ENCODE results near the gene ARRB1. TPM values are rescaled to one million over a fixed set of nuclear protein-coding genes. Genes with fewer than 3 reads are reported as not detected.

The ARRB1 gene
- total and polyA plus RNA-seq, 2 of the 13 experiments (the other 11 are each of a cell fraction or from before 2014, with no cell fraction given) = 22.5 to 35.7 TPM

GRCh38 chr11:75338516-75339208, 12.8 kb downstream of the ARRB1 start:
- no peak for ATAC-seq
- TF ChIP-seq MAFK (conservative IDR thresholded peaks at IDR 0.05 in 1 of 2, IDR thresholded peaks at IDR 0.05 in 1 of 2; ENCODE audit: low read length in 2 of 2) = 0 out of 4 replicates have a peak, but pooled peaks of 1 of the 2 experiments have one; percentile 52
- no peak for TF ChIP-seq YEATS4 (CRISPR knock-in tag; IDR thresholded peaks at IDR 0.05; ENCODE audit: borderline replicate concordance)
- no peak for TF ChIP-seq ZMYM3 (CRISPR knock-in tag; IDR thresholded peaks at IDR 0.05)
- TF ChIP-seq MEF2D (CRISPR knock-in tag; IDR thresholded peaks at IDR 0.05) = no peak
- no peak for TF ChIP-seq ZNF672 (CRISPR knock-in tag; IDR thresholded peaks at IDR 0.05)
- TF ChIP-seq RNF219 (CRISPR knock-in tag; IDR thresholded peaks at IDR 0.05) = no peak
- peak; percentile 42; the same call in 1 of the 2 replicates for TF ChIP-seq MAFF (IDR thresholded peaks at IDR 0.05; ENCODE audit: low read depth, low read length)
- TF ChIP-seq RARG (CRISPR knock-in tag; IDR thresholded peaks at IDR 0.05; ENCODE audit: low read depth) = no peak
- no peak for TF ChIP-seq IRF1 (CRISPR knock-in tag; IDR thresholded peaks at IDR 0.05; ENCODE audit: low read depth)
- no peak for TF ChIP-seq FIP1L1 (IDR thresholded peaks at IDR 0.05; ENCODE audit: borderline replicate concordance, insufficient read depth, low read depth, low read length)
- no peak for TF ChIP-seq ZNF44 (CRISPR knock-in tag; IDR thresholded peaks at IDR 0.05)
- no peak for TF ChIP-seq ZNF281 (CRISPR knock-in tag; IDR thresholded peaks at IDR 0.05; ENCODE audit: borderline replicate concordance)
- no peak for TF ChIP-seq TSC22D2 (CRISPR knock-in tag; IDR thresholded peaks at IDR 0.05; ENCODE audit: borderline replicate concordance)
- TF ChIP-seq SNAPC5 (CRISPR knock-in tag; IDR thresholded peaks at IDR 0.05; ENCODE audit: borderline replicate concordance) = no peak
- TF ChIP-seq ZNF770 (CRISPR knock-in tag; IDR thresholded peaks at IDR 0.05) = no peak
- 0 out of 2 replicates have a peak, but pooled peaks have one; percentile 11 for TF ChIP-seq FOSL2 (CRISPR knock-in tag; IDR thresholded peaks at IDR 0.05)

More at GRCh38 chr11:75338516-75339208, 12.8 kb downstream of the ARRB1 start:
- Histone ChIP-seq H3K9me3 (ENCODE audit: low read length) (no peaks in the 10 kb centered on the region), H3K27me3 (ENCODE audit: control insufficient read depth in 1 of 2, insufficient read depth in 2 of 2, low read length in 2 of 2) (no peaks in the 10 kb centered on the region), H3K4me3 (replicated peaks in 1 of 3; ENCODE audit: insufficient read depth in 1 of 3, low read depth in 2 of 3, low read length in 3 of 3) (no peak overlapping the region), H3K36me3 (replicated peaks in 1 of 2; ENCODE audit: control insufficient read depth in 1 of 2, insufficient read depth in 2 of 2, low read length in 2 of 2) (peaks cover 6 to 10% of the 10 kb centered on the region in 2 experiments; a peak in 3 of 5 replicates), H2AFZ (ENCODE audit: low read length) (no peak overlapping the region), H4K20me1 (ENCODE audit: insufficient read depth, low read length) (peaks cover 64% of the 10 kb centered on the region), H3K4me1 (ENCODE audit: insufficient read depth, low read length) (peaks cover 64% of the 10 kb centered on the region), H3K4me2 (ENCODE audit: low read depth, low read length) (no peak overlapping the region), H3K79me2 (ENCODE audit: insufficient read depth, low read length) (peaks cover 69% of the 10 kb centered on the region), H3K27ac (ENCODE audit: extremely low read length, insufficient read depth, low read length) (no peak overlapping the region), H3K9ac (ENCODE audit: insufficient read depth, low read depth, low read length) (no peak overlapping the region)
- no TSS peak for BruUV-seq (replicated peaks)
- no peak for DNase-seq (ENCODE audit: low spot score)
- POLR2A ChIA-PET = no interaction called here
- CTCF ChIA-PET (ENCODE audit: low intra/inter-chr PET ratio, low total read pairs) = no interaction called here
- no peak for FAIRE-seq
- intact Hi-C loops (cut with micrococcal nuclease; ENCODE audit: unreplicated experiment) (no loop called here), in situ Hi-C loops (cut with HindIII; ENCODE audit: extremely low pct_ligation_motif_present, low pct_unique_long_range_greater_than_20kb) (no loop called here)
- 88% methylated on average over 7 of the region's 8 CpGs for WGBS (ENCODE audit: low lambda C conversion rate)
